C4-2B (cell line): ENCODE data around the gene RPS8.

ENCODE experiments used
- CTCF ChIP-seq: fragments of 450-650 bp; conservative IDR thresholded peaks from 2 replicates; pipeline ENCODE4 v1.5.1; 2017; ENCODE audit warnings: mild to moderate bottlenecking
- ZFX ChIP-seq: fragments of 450-650 bp; IDR thresholded peaks from 2 replicates; pipeline ENCODE4 v1.6.1; 2017

GRCh38 chr1:44806025-44806703, 30.8 kb downstream of the RPS8 start:
- TF ChIP-seq CTCF (no peak), ZFX (no peak)
